Endodermal cell (in vitro differentiated cells): Measurements from ENCODE around the gene PSMB7. TPM values are rescaled to one million over a fixed set of nuclear protein-coding genes. Genes with fewer than 3 reads are reported as not detected.

Source experiments
- DNase-seq: peaks from one replicate; pipeline ENCODE4 v3.0.0-alpha.2; 2017
- H3K27ac ChIP-seq: 2 replicates; pipeline ENCODE4 v1.5.1; 2013; ENCODE audit warnings: mild to moderate bottlenecking, low read depth, low read length, moderate library complexity
- H3K27me3 ChIP-seq: 2 replicates; pipeline ENCODE4 v1.6.1; 2013; ENCODE audit warnings: mild to moderate bottlenecking, low read length, moderate library complexity; ENCODE audit not compliant: insufficient read depth, control insufficient read depth, poor library complexity, severe bottlenecking
- H3K36me3 ChIP-seq: 2 replicates; pipeline ENCODE4 v1.7.0; 2013; ENCODE audit warnings: mild to moderate bottlenecking, low read length, moderate library complexity; ENCODE audit not compliant: control insufficient read depth, insufficient read depth
- H3K4me1 ChIP-seq: one replicate; pipeline ENCODE4 v1.7.0; 2013; ENCODE audit warnings: low read length; ENCODE audit not compliant: control insufficient read depth, insufficient read depth
- H3K4me3 ChIP-seq: 2 replicates; pipeline ENCODE4 v1.5.1; 2013; ENCODE audit warnings: mild to moderate bottlenecking, low read length, moderate library complexity
- H3K9ac ChIP-seq: 2 replicates; pipeline ENCODE4 v1.6.1; 2013; ENCODE audit warnings: mild to moderate bottlenecking, low read length, moderate library complexity; ENCODE audit not compliant: poor library complexity, severe bottlenecking; ENCODE audit errors: extremely low read depth
- H3K9me3 ChIP-seq: 2 replicates; pipeline ENCODE4 v1.6.1; 2013; ENCODE audit warnings: mild to moderate bottlenecking, low read length, moderate library complexity; ENCODE audit not compliant: control insufficient read depth
- H3K27ac Mint-ChIP-seq: 2 replicates; pipeline ENCODE4 v1.8.0; 2020; ENCODE audit warnings: mixed read lengths
- H3K27me3 Mint-ChIP-seq: 2 replicates; pipeline ENCODE4 v1.8.0; 2021; ENCODE audit warnings: mild to moderate bottlenecking, mixed read lengths; ENCODE audit not compliant: insufficient read depth
- H3K36me3 Mint-ChIP-seq: 2 replicates; pipeline ENCODE4 v1.8.0; 2020; ENCODE audit warnings: low read depth, mixed read lengths
- H3K4me1 Mint-ChIP-seq: 2 replicates; pipeline ENCODE4 v1.8.0; 2020; ENCODE audit warnings: mixed read lengths
- H3K4me3 Mint-ChIP-seq: 2 replicates; pipeline ENCODE4 v1.8.0; 2020; ENCODE audit warnings: mild to moderate bottlenecking, moderate library complexity, mixed read lengths
- H3K9me3 Mint-ChIP-seq: 2 replicates; pipeline ENCODE4 v1.8.0; 2020; ENCODE audit warnings: mild to moderate bottlenecking, mixed read lengths
- CTCF ChIP-seq: fragments of 200-600 bp; sonication (generic); conservative IDR thresholded peaks from 2 replicates; pipeline ENCODE4 v1.5.0; 2021; ENCODE audit warnings: antibody characterized with exemption, mild to moderate bottlenecking
- WGBS, 2 experiments: methylation state at CpG; one replicate each; pipeline versions ENCODE4 v1.1.5 to v1.1.7; 2013; ENCODE audit warnings: missing lambda C conversion rate in 2 of 2, mixed read lengths in 1 of 2; ENCODE audit not compliant: insufficient coverage in 1 of 2, insufficient read length in 1 of 2; 5-methylcytosine and 5-hydroxymethylcytosine counted together
- long read RNA-seq, 4 experiments: library from polyadenylated mRNA in 2 of 4; library from RNA in 1 of 4; library from capped mRNA in 1 of 4; stranded (forward) in 3 of 4; unstranded in 1 of 4; transcript quantifications; one replicate each; pipeline ENCODE4 v2.0.0, GENCODE V29; 2020 to 2021; ENCODE audit warnings: inconsistent platforms in 1 of 4
- polyA plus RNA-seq, 2 experiments: library from polyadenylated mRNA; stranded (reverse); fragments of 50-300 nt; gene quantifications; one replicate each; pipeline ENCODE4 v1.2.3, GENCODE V29; 2013
- total RNA-seq, 2 donors: library from RNA; stranded (reverse); fragmentation: NEBNext Ultra II Directional in 1 of 2; extraction: Animal tissue kit (Norgen Biotek cat#: 25700) in 1 of 2; gene quantifications; 2 replicates in 1 of 2; 3 replicates in 1 of 2; pipeline ENCODE4 v1.2.1, GENCODE V29; 2021

Gene PSMB7
- 100 to 1,000 TPM; 203 to 223 TPM for total RNA-seq
- polyA plus RNA-seq (2013, experiment 1 of 2) = 206 TPM
- polyA plus RNA-seq (2013, experiment 2 of 2) = 192 TPM
- long read RNA-seq, experiment 1, transcript PSMB7-201 (8 exons, 980 nt) = major isoform, 60 of 143 reads
- long read RNA-seq, experiment 1, partial matches to known transcripts = 12 of 143 reads
- long read RNA-seq, experiment 1, other reads (novel, unspliced or antisense) = 71 of 143 reads
- long read RNA-seq, experiment 2, transcript PSMB7-201 (8 exons, 980 nt) = major isoform, 179 of 195 reads
- long read RNA-seq, experiment 2, partial matches to known transcripts = 8 of 195 reads
- long read RNA-seq, experiment 2, other reads (novel, unspliced or antisense) = 8 of 195 reads
- long read RNA-seq, experiment 3, transcript PSMB7-201 (8 exons, 980 nt) = major isoform, 219 of 242 reads
- long read RNA-seq, experiment 3, partial matches to known transcripts = 12 of 242 reads
- long read RNA-seq, experiment 3, other reads (novel, unspliced or antisense) = 11 of 242 reads
- long read RNA-seq, experiment 4, transcript PSMB7-201 (8 exons, 980 nt) = major isoform, 1,214 of 1,271 reads
- long read RNA-seq, experiment 4, partial matches to known transcripts = 24 of 1,271 reads
- long read RNA-seq, experiment 4, other reads (novel, unspliced or antisense) = 33 of 1,271 reads

DNA sequence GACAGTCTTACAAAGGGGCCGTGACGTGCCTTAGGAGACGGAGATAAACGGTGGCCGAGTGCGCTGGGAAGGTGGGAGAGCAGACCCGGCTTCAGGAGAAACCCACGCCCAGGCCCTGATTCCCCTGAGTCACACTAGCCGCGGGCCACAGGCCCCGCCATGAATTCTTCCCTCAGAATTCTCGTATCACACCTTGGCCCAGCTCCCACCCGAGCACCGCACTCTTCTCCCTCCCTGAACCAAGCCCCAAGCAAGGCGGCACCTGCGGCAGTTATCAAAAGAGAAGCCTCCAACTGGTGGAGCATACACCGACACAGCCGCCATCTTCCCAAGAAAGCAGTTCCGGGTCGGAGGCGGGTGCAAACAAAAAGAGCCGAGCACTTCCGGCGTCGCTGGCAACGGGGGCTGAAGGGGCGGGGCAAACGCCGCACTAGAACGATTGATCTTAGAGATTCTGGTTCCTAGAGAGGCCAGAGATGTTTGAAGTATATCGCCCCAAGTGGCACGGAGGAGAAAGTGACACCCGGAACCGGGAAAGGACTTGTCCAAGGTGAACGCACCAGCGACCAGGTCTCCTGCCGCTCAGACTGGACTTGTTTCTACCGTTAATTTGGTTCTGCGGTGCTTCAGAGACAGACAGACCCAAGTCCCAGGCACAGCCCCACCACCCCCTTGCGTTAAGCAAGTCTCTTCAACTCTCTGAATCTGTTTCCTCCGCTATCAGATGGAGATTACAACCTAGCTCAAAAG, at the start of gene PSMB7:
PSMB7 (minus strand) TSS at position 341 of the 750 bp plus-strand sequence; CDS start at position 324, 17 bp downstream.
- Mint-ChIP-seq H3K36me3 (peaks cover 36% of the 10 kb centered on the region), H3K4me3 (peak within 1 kb of the TSS; percentile 97), H3K27ac (peak within 1 kb of the TSS; percentile 99), H3K9me3 (peaks cover 4% of the 10 kb centered on the region), H3K4me1 (peaks cover 8% of the 10 kb centered on the region), H3K27me3 (no peaks in the 10 kb centered on the region)
- Histone ChIP-seq H3K27me3 (no peaks in the 10 kb centered on the region), H3K27ac (peak within 1 kb of the TSS; percentile 78), H3K9me3 (no peaks in the 10 kb centered on the region), H3K36me3 (peaks cover 41% of the 10 kb centered on the region), H3K4me3 (peak within 1 kb of the TSS; percentile 98), H3K4me1 (peaks cover 5% of the 10 kb centered on the region), H3K9ac (peak within 1 kb of the TSS; percentile 94)
- DNase-seq = peak; percentile 99
- 6 to 7% methylated on average over 21 to 41 of the region's 41 CpGs for WGBS, 2 experiments
- TF ChIP-seq CTCF = peak; percentile 93

DNA sequence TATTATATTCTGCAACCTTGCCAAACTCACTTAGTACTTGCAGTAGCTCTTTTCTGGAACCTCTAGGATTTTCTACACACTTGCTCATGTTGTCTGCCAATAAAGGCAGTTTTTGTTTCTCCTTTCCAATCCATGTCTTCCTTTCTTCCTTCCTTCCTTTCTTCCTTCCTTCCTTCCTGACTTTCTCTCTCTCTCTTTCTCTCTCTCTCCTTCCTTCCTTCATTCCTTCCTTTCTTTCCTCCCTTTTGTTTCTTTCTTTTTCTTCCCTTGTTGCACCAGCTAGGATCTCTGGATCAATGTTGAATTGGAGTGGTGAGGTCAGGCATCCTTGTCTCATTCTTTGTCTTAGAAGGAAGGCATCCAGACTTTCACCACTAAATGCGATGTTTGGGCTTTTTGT, 47.5 kb upstream of the PSMB7 start:
- H3K36me3 ChIP-seq = no peaks in the 10 kb centered on the region
- H3K9me3 Mint-ChIP-seq = no peaks in the 10 kb centered on the region
- H3K4me1 Mint-ChIP-seq = no peaks in the 10 kb centered on the region
- no peak overlapping the region for H3K27ac ChIP-seq
- H3K27ac Mint-ChIP-seq = no peak overlapping the region
- no peaks in the 10 kb centered on the region for H3K4me1 ChIP-seq
- no peaks in the 10 kb centered on the region for H3K9me3 ChIP-seq
- TF ChIP-seq CTCF = no peak
- 69 to 100% methylated on average over 1 of the region's 1 CpG for WGBS, 2 experiments
- no peak for DNase-seq
- H3K27me3 Mint-ChIP-seq = peaks cover 15% of the 10 kb centered on the region
- no peak overlapping the region for H3K4me3 Mint-ChIP-seq
- peaks cover 9% of the 10 kb centered on the region for H3K27me3 ChIP-seq
- H3K9ac ChIP-seq = no peak overlapping the region
- no peaks in the 10 kb centered on the region for H3K36me3 Mint-ChIP-seq
- no peak overlapping the region for H3K4me3 ChIP-seq

GRCh38 chr9:124458441-124458840, 43.2 kb upstream of the PSMB7 start:
- no peak overlapping the region for H3K4me3 Mint-ChIP-seq
- H3K27me3 Mint-ChIP-seq = peaks cover 21% of the 10 kb centered on the region
- Histone ChIP-seq H3K4me1 (no peaks in the 10 kb centered on the region), H3K9ac (no peak overlapping the region), H3K27ac (no peak overlapping the region), H3K27me3 (peaks cover 16% of the 10 kb centered on the region), H3K36me3 (no peaks in the 10 kb centered on the region), H3K9me3 (no peaks in the 10 kb centered on the region), H3K4me3 (no peak overlapping the region)
- H3K4me1 Mint-ChIP-seq = no peaks in the 10 kb centered on the region
- no peaks in the 10 kb centered on the region for H3K36me3 Mint-ChIP-seq
- 91 to 98% methylated on average over 7 to 9 of the region's 9 CpGs for WGBS, 2 experiments
- no peak overlapping the region for H3K27ac Mint-ChIP-seq
- H3K9me3 Mint-ChIP-seq = no peaks in the 10 kb centered on the region
- no peak for TF ChIP-seq CTCF
- no peak for DNase-seq
